HUDEP-2 (cell line): ENCODE results near the gene ZSCAN26.
A peak's percentile ranks its signal among the peaks of the same experiment; 100 is the strongest.
"Not testable (repeated sequence)": the region's sequence is repeated elsewhere in the genome, so short reads cannot be mapped to it uniquely, and the experiment has no call there.

ENCODE experiments used
- DNase-seq, 76 experiments: peaks; one replicate each; lab custom pipeline; 2025; ENCODE audit not compliant: unreplicated experiment in 76 of 76; lab: John Stamatoyannopoulos, UW

Gene ZSCAN26

DNA sequence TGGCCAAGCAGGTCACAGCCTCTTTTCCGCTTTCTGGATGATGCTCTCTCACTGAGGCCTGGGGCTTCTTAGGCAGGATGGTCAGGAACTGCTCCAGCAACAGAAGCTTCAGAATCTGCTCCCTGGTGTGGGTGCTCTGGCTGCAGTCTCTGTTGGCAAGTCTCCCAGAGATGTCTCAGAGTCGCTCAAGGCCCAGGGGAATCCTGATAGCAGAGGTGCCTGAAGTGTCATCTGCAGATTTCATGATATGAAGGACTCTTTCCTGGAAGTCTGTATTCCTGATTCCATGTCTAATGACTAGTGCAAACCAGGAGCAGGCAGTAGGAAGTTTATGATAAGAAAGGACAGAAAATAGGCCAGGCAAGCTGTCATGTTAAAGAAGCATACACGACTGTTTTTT is 48.7 kb downstream of the ZSCAN26 start:
- peak in 73 of 76 experiments; percentile 27 to 90 (median 70) for DNase-seq

DNA sequence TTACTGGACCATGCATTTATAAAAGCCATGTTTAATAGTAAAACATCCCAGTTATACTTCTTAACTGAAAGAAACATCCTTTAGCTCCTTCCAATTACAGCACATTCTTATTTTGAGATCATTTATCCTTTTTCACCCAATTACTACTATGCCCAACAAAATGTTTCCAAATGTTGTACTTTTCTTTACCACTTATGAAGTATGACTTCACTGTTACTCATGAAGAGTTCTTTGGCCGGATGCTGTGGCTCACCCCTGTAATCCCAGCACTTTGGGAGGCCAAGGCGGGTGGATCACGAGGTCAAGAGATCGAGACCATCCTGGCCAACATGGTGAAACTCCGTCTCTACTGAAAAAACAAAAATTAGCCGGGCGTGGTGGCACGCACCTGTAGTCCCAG is 50.9 kb downstream of the ZSCAN26 start:
- DNase-seq = not testable (repeated sequence)

DNA sequence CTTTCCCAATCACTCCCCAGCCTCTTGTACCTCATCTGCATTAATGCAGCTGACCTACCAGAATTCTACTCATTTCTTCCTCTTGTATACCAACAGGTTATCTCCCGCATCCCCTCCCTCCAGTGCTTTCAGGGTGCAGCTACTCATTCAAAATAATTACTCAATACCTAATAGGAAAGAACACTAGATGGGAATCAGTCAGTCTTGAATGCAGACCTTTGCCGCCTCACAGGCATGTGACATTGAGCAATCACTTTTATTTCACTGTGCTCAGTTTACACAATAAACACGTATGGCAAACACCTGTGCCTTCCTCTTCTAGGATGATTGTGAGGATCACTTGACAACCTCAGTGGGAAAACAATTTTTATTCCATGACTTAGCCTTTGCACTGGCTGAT is 55.7 kb downstream of the ZSCAN26 start:
- no peak for DNase-seq

DNA sequence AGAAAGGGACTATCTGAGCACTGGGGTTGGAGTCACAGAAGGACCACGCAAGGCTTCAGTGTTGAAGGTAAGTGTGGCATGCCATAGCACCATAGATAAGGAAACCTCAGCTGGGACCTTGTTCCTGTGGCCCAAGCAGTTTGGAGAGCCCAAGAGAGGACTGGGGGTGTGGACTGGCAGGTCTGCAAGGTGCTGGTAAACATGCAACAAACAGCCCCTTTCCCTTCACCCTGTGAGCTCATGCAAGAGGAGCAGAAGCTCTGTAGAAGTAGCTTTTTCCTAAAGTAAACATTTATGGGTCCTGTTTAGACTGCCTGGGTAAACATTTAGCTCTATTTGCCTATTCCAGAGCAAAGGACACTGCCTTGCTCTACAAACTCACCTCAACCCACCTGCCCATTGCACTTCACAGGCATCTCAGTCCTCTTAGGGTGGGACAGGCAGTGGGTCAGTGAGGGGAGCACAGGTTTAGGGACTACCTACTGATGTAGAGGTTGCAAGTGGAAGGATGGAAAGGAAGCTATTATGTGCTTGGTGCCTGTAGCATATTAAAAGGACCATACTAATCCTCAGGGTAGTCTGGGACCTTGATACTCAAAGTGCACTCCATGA is 57.0 kb downstream of the ZSCAN26 start:
- no peak for DNase-seq

DNA sequence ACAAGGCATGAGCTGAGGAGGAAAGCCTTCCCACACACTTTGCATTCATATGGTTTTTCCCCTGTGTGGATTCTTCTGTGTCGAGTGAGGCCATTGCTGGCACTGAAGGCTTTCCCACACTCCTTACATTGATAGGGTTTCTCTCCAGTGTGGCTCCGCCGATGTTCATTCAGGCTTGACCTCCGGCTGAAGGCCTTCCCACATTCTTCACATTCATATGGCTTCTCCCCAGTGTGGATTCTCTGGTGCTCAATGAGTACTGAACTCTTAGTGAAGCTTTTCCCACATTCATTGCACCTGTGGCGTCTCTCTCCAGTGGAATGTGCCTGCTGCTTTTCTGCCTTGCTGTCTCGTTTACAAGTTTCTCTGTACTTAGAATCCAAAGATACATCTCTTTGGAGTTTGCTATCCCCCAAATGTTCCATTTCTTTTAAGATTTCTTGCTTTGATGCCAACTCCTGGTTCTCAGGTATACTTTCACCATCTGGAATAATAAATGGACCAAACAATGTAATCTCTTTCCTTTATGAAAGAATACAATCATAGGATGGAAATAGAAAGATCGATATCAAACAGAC is 59.5 kb downstream of the ZSCAN26 start:
- no peak for DNase-seq
